Right lobe of liver (tissue), 4 donors: ENCODE measurements around the gene CMTM5.

Experiments
- POLR2A ChIP-seq: fragments of 450-650 bp; IDR thresholded peaks from one replicate; pipeline ENCODE4 v1.6.1; 2017; ENCODE audit warnings: antibody characterized with exemption, mild to moderate bottlenecking
- TF ChIP-seq, protein P1 (sequence below), 4 donors: fragments of 200-600 bp in 3 of 4; fragments of 450-650 bp in 1 of 4; IDR thresholded peaks; one replicate each; pipeline versions ENCODE4 v1.5.1 to v1.8.0; 2016 to 2022; ENCODE audit warnings: antibody characterized with exemption in 4 of 4, mild to moderate bottlenecking in 2 of 4
- donor health status: DM: no; HTN: no; CAD: no.
- donor health status: DM: no; HTN: no; CAD: no.
- donor health status: DM: no; HTN: yes; CAD: no.

DNA sequence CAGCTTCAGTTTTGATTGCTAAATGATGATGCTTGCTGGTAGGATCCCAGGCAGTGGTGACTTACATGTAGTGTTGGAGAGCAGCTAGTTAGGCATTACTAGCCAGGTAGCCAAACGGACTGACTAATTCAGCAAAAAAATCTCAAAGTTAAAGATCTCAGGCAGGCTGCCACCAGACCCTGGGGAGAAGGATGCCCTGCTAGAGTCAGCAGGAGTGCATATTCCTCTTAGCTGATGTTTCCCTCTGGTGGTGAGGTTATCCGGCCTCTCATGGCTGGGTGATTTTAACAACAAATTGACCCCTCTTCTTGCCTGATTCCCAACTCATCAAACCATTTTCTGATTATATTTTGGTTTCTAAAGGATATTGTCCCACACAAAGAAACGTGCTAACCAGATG, 14.6 kb upstream of the CMTM5 start:
- TF ChIP-seq, protein P1, sequence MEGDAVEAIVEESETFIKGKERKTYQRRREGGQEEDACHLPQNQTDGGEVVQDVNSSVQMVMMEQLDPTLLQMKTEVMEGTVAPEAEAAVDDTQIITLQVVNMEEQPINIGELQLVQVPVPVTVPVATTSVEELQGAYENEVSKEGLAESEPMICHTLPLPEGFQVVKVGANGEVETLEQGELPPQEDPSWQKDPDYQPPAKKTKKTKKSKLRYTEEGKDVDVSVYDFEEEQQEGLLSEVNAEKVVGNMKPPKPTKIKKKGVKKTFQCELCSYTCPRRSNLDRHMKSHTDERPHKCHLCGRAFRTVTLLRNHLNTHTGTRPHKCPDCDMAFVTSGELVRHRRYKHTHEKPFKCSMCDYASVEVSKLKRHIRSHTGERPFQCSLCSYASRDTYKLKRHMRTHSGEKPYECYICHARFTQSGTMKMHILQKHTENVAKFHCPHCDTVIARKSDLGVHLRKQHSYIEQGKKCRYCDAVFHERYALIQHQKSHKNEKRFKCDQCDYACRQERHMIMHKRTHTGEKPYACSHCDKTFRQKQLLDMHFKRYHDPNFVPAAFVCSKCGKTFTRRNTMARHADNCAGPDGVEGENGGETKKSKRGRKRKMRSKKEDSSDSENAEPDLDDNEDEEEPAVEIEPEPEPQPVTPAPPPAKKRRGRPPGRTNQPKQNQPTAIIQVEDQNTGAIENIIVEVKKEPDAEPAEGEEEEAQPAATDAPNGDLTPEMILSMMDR (IDR thresholded peaks at IDR 0.05), result no peak
- TF ChIP-seq POLR2A, result no peak
